NCI-H82 treated with DMSO at 0.1 percent for 48 hours (cell line): ENCODE results near the gene RELB.
"Not testable (repeated sequence)": the region's sequence is repeated elsewhere in the genome, so short reads cannot be mapped to it uniquely, and the experiment has no call there.

Source experiments
- DNase-seq: peaks from one replicate; lab custom pipeline; 2025; ENCODE audit not compliant: unreplicated experiment; lab: John Stamatoyannopoulos, UW

RELB gene

GRCh38 chr19:45001087-45001739 is at the start of gene RELB:
TSS of gene RELB (plus strand) at chr19:45001464. CDS start at chr19:45001580, 116 bp downstream.
- peak; percentile 52 for DNase-seq

- no peak for DNase-seq
Observed at GRCh38 chr19:44954278-44954648, 47.0 kb upstream of the RELB start.

- peak; percentile 95 for DNase-seq
Observed at GRCh38 chr19:44954649-44955504, 46.4 kb upstream of the RELB start, which contains the start of gene CLPTM1. TSS of gene CLPTM1 (plus strand) at chr19:44955380. CDS start at chr19:44955396, 16 bp downstream.

- no peak for DNase-seq
Observed at GRCh38 chr19:44955505-44956439, 45.5 kb upstream of the RELB start.

GRCh38 chr19:44957526-44957925 is 43.7 kb upstream of the RELB start:
- DNase-seq, result no peak

GRCh38 chr19:44958090-44958489 is 43.2 kb upstream of the RELB start:
- no peak for DNase-seq

- DNase-seq, result no peak
Observed at GRCh38 chr19:44959691-44960090, 41.6 kb upstream of the RELB start.

- no peak for DNase-seq
Observed at GRCh38 chr19:44960906-44961728, 40.1 kb upstream of the RELB start.

- no peak for DNase-seq
Observed at GRCh38 chr19:44961821-44962220, 39.4 kb upstream of the RELB start.

GRCh38 chr19:44968118-44968517 is 33.1 kb upstream of the RELB start:
- DNase-seq, result no peak

- DNase-seq, result no peak
Observed at GRCh38 chr19:44968670-44969069, 32.6 kb upstream of the RELB start.

- DNase-seq, result no peak
Observed at GRCh38 chr19:44969437-44969836, 31.8 kb upstream of the RELB start.

GRCh38 chr19:44971451-44971850 is 29.8 kb upstream of the RELB start:
- DNase-seq, result not testable (repeated sequence)

GRCh38 chr19:44972802-44973201 is 28.5 kb upstream of the RELB start:
- no peak for DNase-seq

GRCh38 chr19:44973982-44974735 is 27.1 kb upstream of the RELB start:
- no peak for DNase-seq

GRCh38 chr19:44974857-44975256 is 26.4 kb upstream of the RELB start:
- DNase-seq, result no peak

- no peak for DNase-seq
Observed at GRCh38 chr19:44975444-44975843, 25.8 kb upstream of the RELB start.

- DNase-seq, result no peak
Observed at GRCh38 chr19:44984005-44984404, 17.3 kb upstream of the RELB start.

- DNase-seq, result no peak
Observed at GRCh38 chr19:44985445-44985844, 15.8 kb upstream of the RELB start.

- DNase-seq, result no peak
Observed at GRCh38 chr19:44986389-44986788, 14.9 kb upstream of the RELB start.
